Measurements from ENCODE around the gene CYB5R4.

DNA sequence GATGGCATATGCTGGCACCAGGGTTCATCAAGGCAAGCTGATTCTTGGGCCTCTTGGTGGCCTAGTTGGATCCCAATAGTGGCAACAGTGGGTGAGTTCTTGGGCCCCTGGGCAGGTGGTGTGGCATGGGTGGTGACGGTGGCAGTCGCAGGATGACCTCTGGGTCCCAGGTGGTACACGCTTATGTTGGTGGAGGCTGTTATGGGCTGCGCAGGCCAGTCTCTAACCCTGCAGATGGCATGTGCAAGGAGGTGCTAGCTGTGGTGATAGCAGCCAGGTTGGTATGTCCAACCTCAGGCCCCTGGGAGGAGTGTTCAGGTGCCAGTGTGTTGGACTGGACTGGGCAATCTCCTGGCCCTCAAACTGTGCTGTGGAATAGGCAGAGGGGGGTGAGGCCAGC is 46.2 kb downstream of the CYB5R4 start:
- TF ChIP-seq, protein P1, sequence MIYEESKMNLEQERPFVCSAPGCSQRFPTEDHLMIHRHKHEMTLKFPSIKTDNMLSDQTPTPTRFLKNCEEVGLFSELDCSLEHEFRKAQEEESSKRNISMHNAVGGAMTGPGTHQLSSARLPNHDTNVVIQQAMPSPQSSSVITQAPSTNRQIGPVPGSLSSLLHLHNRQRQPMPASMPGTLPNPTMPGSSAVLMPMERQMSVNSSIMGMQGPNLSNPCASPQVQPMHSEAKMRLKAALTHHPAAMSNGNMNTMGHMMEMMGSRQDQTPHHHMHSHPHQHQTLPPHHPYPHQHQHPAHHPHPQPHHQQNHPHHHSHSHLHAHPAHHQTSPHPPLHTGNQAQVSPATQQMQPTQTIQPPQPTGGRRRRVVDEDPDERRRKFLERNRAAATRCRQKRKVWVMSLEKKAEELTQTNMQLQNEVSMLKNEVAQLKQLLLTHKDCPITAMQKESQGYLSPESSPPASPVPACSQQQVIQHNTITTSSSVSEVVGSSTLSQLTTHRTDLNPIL (CRISPR knock-in tag; IDR thresholded peaks at IDR 0.05; ENCODE audit: low read depth): no peak
- TF ChIP-seq ZFP30 (CRISPR knock-in tag; IDR thresholded peaks at IDR 0.05) (no peak), GLIS3 (CRISPR knock-in tag; IDR thresholded peaks at IDR 0.05) (no peak), RARB (CRISPR knock-in tag; IDR thresholded peaks at IDR 0.05) (no peak), PPARA (CRISPR knock-in tag; IDR thresholded peaks at IDR 0.05; ENCODE audit: borderline replicate concordance) (no peak), TCF4 (CRISPR knock-in tag; IDR thresholded peaks at IDR 0.05; ENCODE audit: borderline replicate concordance) (no peak), ZC3H10 (CRISPR knock-in tag; IDR thresholded peaks at IDR 0.05) (no peak), ZNF70 (CRISPR knock-in tag; IDR thresholded peaks at IDR 0.05) (no peak)
- TF ChIP-seq, protein P2, sequence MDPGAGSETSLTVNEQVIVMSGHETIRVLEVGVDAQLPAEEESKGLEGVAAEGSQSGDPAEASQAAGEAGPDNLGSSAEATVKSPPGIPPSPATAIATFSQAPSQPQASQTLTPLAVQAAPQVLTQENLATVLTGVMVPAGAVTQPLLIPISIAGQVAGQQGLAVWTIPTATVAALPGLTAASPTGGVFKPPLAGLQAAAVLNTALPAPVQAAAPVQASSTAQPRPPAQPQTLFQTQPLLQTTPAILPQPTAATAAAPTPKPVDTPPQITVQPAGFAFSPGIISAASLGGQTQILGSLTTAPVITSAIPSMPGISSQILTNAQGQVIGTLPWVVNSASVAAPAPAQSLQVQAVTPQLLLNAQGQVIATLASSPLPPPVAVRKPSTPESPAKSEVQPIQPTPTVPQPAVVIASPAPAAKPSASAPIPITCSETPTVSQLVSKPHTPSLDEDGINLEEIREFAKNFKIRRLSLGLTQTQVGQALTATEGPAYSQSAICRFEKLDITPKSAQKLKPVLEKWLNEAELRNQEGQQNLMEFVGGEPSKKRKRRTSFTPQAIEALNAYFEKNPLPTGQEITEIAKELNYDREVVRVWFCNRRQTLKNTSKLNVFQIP (CRISPR knock-in tag; IDR thresholded peaks at IDR 0.05; ENCODE audit: borderline replicate concordance, low read depth): no peak
- TF ChIP-seq, protein P3, sequence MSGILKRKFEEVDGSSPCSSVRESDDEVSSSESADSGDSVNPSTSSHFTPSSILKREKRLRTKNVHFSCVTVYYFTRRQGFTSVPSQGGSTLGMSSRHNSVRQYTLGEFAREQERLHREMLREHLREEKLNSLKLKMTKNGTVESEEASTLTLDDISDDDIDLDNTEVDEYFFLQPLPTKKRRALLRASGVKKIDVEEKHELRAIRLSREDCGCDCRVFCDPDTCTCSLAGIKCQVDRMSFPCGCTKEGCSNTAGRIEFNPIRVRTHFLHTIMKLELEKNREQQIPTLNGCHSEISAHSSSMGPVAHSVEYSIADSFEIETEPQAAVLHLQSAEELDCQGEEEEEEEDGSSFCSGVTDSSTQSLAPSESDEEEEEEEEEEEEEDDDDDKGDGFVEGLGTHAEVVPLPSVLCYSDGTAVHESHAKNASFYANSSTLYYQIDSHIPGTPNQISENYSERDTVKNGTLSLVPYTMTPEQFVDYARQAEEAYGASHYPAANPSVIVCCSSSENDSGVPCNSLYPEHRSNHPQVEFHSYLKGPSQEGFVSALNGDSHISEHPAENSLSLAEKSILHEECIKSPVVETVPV (CRISPR knock-in tag; IDR thresholded peaks at IDR 0.05): no peak
